OCI-LY3 (cell line): ENCODE results near the gene METAP2.
"Not testable (repeated sequence)": the region's sequence is repeated elsewhere in the genome, so short reads cannot be mapped to it uniquely, and the experiment has no call there.

Source experiments
- H2AFZ ChIP-seq: fragments of 200-600, 300-600 bp; shearing (Covaris generic); 2 replicates; pipeline ENCODE4 v1.6.0; 2014; ENCODE audit warnings: antibody characterized with exemption, low read depth, low read length
- H3K27ac ChIP-seq: fragments of 200-600, 300-600 bp; sonication (generic); 2 replicates; pipeline ENCODE4 v1.5.1; 2014; ENCODE audit warnings: mild to moderate bottlenecking, low read length, moderate library complexity, mixed read lengths
- H3K27me3 ChIP-seq: fragments of 200-600, 300-600 bp; sonication (generic); 2 replicates; pipeline ENCODE4 v1.6.1; 2014; ENCODE audit warnings: low read depth, low read length, mixed read lengths
- H3K36me3 ChIP-seq: fragments of 200-600, 300-600 bp; sonication (generic); replicated peaks from 2 replicates; pipeline ENCODE3; 2014; ENCODE audit warnings: low read depth, low read length, mixed read lengths
- H3K4me1 ChIP-seq: fragments of 300-600, 200-600 bp; sonication (generic); 2 replicates; pipeline ENCODE4 v1.6.1; 2014; ENCODE audit warnings: low read length, mixed read lengths
- H3K4me2 ChIP-seq: fragments of 200-600, 300-600 bp; sonication (generic); 2 replicates; pipeline ENCODE4 v1.6.1; 2014; ENCODE audit warnings: low read length, mixed read lengths
- H3K4me3 ChIP-seq: fragments of 300-600, 200-600 bp; sonication (generic); 2 replicates; pipeline ENCODE4 v1.5.1; 2014; ENCODE audit warnings: antibody characterized with exemption, mild to moderate bottlenecking, low read length, moderate library complexity
- H3K79me2 ChIP-seq: fragments of 300-600, 200-600 bp; shearing (Covaris generic); 2 replicates; pipeline ENCODE4 v1.6.1; 2014; ENCODE audit warnings: mild to moderate bottlenecking, low read length, mixed read lengths
- H3K9ac ChIP-seq: fragments of 300-600, 200-600 bp; shearing (Covaris generic); 2 replicates; pipeline ENCODE4 v1.6.0; 2014; ENCODE audit warnings: mild to moderate bottlenecking, low read length, moderate library complexity
- H3K9me3 ChIP-seq: fragments of 200-600, 300-600 bp; shearing (Covaris generic); 2 replicates; pipeline ENCODE4 v1.6.1; 2014; ENCODE audit warnings: low read length, mixed read lengths; ENCODE audit not compliant: insufficient read depth
- H4K20me1 ChIP-seq: fragments of 200-600, 300-600 bp; sonication (generic); 2 replicates; pipeline ENCODE4 v1.6.1; 2016; ENCODE audit warnings: low read length, mixed read lengths; ENCODE audit not compliant: insufficient read depth
- CTCF ChIP-seq: fragments of 200-600, 300-600 bp; sonication (generic); IDR thresholded peaks from 2 replicates; pipeline ENCODE4 v1.5.1; 2014; ENCODE audit warnings: antibody characterized with exemption, low read length, low read depth
- EZH2phosphoT487 ChIP-seq: fragments of 200-600 bp; shearing (Covaris generic); IDR thresholded peaks from 2 replicates; pipeline ENCODE4 v1.6.1; 2018; ENCODE audit warnings: antibody characterized with exemption, mixed run types, low read depth

METAP2 gene

GRCh38 chr12:95480230-95480629, 6.3 kb downstream of the METAP2 start:
- Histone ChIP-seq H4K20me1 (peaks cover 19% of the 10 kb centered on the region; the same call in 1 of the 2 replicates), H3K4me3 (no peak overlapping the region), H3K4me1 (peaks cover 5% of the 10 kb centered on the region), H3K79me2 (peaks cover 79% of the 10 kb centered on the region), H3K27ac (no peak overlapping the region), H3K4me2 (no peak overlapping the region), H3K9me3 (no peaks in the 10 kb centered on the region), H3K36me3 (peaks cover 47% of the 10 kb centered on the region), H3K27me3 (no peaks in the 10 kb centered on the region), H3K9ac (no peak overlapping the region), H2AFZ (no peak overlapping the region)
- TF ChIP-seq EZH2phosphoT487 (no peak), CTCF (no peak)

DNA sequence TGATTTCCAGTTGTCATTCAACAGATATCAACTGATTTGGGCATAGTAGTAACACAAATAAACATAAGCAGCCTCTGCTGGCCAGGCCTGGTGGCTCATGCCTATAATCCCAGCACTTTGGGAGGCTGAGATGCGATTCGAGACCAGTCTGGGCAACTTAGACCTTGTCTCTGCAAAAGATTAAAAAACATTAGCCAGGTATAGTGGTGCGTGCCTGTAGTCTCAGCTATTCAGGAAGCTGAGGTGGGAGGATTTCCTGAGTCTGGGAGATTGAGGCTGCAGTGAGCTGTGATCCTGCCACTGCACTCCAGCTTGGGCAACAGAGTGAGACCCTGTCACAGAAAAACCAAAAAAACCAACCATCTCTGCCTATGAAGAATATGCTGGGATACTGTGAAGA, 7.1 kb downstream of the METAP2 start:
- Histone ChIP-seq H3K4me3 (no peak overlapping the region), H3K4me1 (no peaks in the 10 kb centered on the region), H3K27ac (no peak overlapping the region), H2AFZ (no peak overlapping the region), H3K27me3 (no peaks in the 10 kb centered on the region), H3K9ac (no peak overlapping the region), H3K4me2 (no peak overlapping the region), H3K36me3 (peaks cover 48% of the 10 kb centered on the region), H4K20me1 (peaks cover 19% of the 10 kb centered on the region; the same call in 1 of the 2 replicates), H3K9me3 (no peaks in the 10 kb centered on the region), H3K79me2 (peaks cover 71% of the 10 kb centered on the region)
- TF ChIP-seq CTCF: no peak
- TF ChIP-seq EZH2phosphoT487: no peak

DNA sequence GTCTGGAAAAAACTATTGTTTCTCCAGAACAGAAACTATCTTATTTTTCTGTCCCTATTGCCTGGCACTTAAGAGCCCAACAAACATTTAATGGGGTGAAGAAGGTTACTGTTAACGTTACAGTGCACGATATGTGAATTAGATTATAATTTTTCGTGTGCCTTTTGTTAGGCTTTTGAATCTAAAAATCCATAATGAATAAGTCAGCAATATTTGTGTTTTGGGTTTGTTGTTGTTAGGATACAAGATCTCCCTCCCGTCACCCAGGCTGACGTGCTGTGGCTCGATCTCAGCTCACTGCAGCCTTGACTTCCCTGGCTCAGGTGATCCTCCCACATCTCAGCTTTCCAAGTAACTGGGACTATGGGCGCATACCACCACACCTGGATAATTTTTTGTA, 7.9 kb downstream of the METAP2 start:
- H3K36me3 ChIP-seq: peaks cover 45% of the 10 kb centered on the region
- H3K79me2 ChIP-seq: peaks cover 62% of the 10 kb centered on the region
- H4K20me1 ChIP-seq: peaks cover 19% of the 10 kb centered on the region; the same call in 1 of the 2 replicates

DNA sequence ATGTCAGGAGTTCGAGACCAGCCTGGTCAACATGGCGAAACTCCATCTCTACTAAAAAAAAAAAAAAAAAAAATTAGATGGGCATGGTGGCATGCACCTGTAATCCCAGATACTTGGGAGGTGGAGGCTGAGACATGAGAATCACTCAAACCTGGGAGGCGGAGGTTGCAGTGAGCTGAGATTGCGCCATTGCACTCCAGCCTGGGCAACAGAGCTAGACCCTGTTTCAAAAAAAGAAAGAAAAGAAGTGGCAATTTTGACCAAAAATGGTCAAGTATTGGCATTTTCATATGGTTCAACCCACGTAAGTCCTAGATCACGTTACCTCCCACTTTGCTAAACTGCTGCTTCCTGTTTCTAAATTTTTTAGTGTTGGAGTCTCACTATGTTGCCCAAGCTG, 8.6 kb downstream of the METAP2 start:
- Histone ChIP-seq H4K20me1 (peaks cover 19% of the 10 kb centered on the region; the same call in 1 of the 2 replicates), H3K36me3 (peaks cover 44% of the 10 kb centered on the region), H3K79me2 (peaks cover 56% of the 10 kb centered on the region)
- H3K27ac ChIP-seq, H3K4me2 ChIP-seq, H3K4me1 ChIP-seq, H3K9ac ChIP-seq, H3K27me3 ChIP-seq, H2AFZ ChIP-seq, H3K9me3 ChIP-seq, H3K4me3 ChIP-seq: not testable (repeated sequence)

More for the DNA sequence above, 7.9 kb downstream of the METAP2 start:
- H3K4me3 ChIP-seq: no peak overlapping the region
- H2AFZ ChIP-seq: no peak overlapping the region
- H3K4me2 ChIP-seq: no peak overlapping the region
- no peak overlapping the region for H3K27ac ChIP-seq
- TF ChIP-seq CTCF (no peak), EZH2phosphoT487 (no peak)
- no peaks in the 10 kb centered on the region for H3K9me3 ChIP-seq
- H3K9ac ChIP-seq: no peak overlapping the region
- no peaks in the 10 kb centered on the region for H3K27me3 ChIP-seq
- H3K4me1 ChIP-seq: no peaks in the 10 kb centered on the region

GRCh38 chr12:95484524-95484923, 10.6 kb downstream of the METAP2 start:
- peaks cover 36% of the 10 kb centered on the region for H3K79me2 ChIP-seq
- H3K36me3 ChIP-seq: peaks cover 40% of the 10 kb centered on the region

More at GRCh38 chr12:95484524-95484923, 10.6 kb downstream of the METAP2 start:
- H3K4me2 ChIP-seq: no peak overlapping the region
- no peak overlapping the region for H3K4me3 ChIP-seq
- H3K4me1 ChIP-seq: no peaks in the 10 kb centered on the region
- TF ChIP-seq CTCF (no peak), EZH2phosphoT487 (no peak)
- no peak overlapping the region for H2AFZ ChIP-seq
- no peak overlapping the region for H3K9ac ChIP-seq
- no peaks in the 10 kb centered on the region for H3K27me3 ChIP-seq
- no peak overlapping the region for H3K27ac ChIP-seq
- no peaks in the 10 kb centered on the region for H3K9me3 ChIP-seq
- peaks cover 15% of the 10 kb centered on the region; the same call in 1 of the 2 replicates for H4K20me1 ChIP-seq
